Measurements from ENCODE around the gene KLK14.

Gene KLK14

DNA sequence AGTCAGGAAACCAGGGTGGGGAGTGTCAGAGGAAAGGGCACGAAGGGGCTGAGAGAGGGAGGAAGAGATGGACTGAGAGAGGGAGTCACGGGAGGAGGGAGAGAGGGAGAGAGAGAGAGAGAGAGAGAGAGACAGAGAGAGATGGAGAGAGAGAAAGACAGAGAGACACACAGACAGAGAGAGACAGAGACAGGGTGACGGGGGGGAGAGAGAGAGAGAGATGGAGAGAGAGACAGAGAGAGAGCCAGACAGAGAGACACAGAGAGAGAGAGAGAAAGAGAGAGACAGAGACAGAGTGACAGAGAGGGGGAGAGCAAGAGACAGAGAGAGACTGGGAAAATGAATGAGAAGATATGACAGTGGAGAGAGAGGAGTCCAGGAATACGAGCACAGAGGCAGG, 494 bp upstream of the KLK14 start:
- no peak for DNase-seq

DNA sequence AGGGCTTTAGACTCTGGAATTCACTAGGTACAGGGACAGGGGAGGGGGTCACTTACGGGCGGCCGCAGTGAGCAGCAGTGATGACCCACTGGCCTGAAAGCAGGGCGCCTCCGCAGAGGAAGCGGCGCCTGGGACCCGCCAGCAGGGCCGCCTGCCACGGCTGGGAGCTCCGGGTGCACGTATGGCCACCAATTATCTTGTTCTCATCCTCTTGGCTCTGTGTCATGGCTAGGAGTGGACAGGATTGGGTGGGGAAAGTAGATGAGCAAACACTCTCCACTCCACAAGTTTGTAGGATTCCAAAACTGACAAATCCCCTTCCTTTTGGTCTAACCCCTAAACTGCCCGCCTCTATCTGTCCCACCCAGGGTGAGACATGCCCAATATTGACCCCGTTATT, 1.2 kb downstream of the KLK14 start:
- no peak for DNase-seq

DNA sequence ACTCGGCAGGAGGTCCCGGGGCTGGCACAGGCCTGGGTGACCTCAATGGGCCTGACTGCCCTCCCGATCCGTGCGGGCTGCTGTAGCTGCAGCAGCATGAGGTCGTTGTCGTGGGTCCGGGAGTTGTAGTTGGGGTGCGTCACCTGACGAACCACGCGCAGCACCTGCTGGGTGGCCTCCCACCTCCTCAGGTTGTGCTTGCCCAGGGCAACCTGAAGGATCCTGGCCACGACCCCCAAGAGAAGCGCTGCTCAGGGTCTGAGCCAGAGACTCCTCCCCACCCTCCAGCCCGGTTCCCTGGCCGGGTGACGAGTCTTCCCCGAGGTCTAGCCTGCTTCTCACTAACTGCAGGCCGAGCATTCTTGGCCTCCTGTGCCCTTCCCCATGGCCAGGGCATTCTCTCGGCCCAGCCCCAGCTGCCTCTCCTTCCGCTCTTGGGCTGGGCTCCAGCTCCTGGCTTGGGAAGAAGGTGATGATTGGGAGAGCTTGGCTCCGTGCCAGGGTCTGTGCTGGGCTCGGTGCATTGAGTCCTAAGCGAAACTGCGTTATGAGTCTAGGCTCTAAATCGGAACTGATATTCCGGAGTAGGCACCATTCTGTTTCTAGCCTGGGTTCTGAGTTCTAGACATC, 3.1 kb downstream of the KLK14 start:
- no peak for DNase-seq

DNA sequence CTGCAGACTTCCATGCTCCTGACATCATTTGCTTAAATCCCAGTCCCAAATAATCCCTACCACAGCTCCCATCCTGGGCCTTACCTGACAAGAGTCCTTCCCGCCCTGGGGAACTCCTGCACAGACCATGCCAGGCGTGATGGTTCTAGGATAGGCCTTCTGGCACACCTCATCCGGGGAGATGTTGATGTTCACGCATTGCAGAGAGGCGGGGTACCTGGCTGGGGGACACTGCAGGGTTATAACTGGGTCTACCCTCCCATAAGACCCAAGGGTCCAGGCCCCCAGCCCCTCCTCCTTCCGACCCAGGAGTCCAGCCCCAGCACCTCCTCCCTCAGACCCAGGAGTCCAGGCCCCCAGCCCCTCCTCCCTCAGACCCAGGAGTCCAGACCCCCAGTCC, 4.0 kb downstream of the KLK14 start:
- no peak for DNase-seq

DNA sequence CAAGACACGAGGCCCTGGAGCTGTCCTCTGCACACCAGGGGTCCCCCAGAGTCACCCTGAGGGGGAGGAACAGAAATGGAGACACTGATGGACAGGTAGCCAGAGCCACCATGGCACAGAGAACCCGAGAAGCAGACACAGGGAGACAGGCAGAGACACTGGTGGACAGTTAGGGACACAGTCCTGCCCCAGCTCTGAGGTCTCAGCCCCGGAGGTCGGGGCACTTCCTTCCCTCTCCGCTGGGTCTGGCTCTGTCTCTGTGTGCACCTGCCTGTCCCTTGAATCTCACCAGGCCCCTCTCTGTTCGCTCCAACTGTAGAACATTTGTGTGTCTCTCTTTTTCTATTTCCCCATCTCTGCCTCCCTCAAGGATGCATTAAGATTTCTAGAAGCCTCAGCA, 4.6 kb downstream of the KLK14 start:
- no peak for DNase-seq

DNA sequence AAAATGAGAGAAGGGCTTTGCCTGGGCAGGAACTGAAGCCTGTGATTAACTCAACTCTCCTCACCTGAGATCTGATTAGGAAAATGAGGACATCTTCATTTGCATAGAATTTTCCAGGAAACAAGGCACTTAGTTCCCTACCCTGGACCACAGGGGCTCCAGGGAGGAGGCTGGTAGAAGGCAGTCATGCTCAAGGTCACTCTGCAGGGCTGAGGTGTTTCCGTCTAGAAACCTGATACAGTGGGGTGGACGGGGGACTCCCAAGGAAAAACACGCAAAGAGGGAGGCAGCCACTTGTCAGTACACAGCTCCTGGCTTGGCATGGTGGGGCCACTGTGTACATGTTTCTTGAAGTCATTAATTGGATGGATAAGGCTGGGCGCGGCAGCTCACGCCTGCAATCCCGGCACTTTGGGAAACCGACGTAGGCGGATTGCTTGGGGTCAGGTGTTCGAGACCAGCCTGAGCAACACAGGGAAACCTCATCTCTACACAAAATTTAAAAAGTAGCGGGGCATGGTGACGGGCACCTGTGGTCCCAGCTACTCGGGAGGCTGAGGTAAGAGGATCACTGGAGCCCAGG, 6.0 kb downstream of the KLK14 start:
- DNase-seq: no peak

DNA sequence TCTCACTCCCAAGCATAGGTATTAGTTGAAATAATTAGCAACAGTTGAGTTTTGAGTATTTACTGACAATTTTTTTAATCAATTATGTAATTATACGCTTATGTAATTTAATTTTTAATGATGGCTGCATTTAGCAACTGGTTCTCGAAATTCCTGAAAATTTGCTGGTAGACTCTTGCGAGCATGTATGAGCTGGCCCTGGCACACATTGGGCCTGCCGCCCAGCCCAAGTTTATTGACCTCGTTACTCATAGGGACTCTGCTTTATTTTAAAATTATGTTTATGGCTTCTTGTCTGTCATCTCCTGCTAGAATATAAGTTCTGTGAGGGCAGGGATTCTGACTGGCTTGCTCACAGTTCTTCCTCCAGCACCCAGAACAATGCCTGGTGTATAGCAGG, 6.7 kb downstream of the KLK14 start:
- no peak for DNase-seq

DNA sequence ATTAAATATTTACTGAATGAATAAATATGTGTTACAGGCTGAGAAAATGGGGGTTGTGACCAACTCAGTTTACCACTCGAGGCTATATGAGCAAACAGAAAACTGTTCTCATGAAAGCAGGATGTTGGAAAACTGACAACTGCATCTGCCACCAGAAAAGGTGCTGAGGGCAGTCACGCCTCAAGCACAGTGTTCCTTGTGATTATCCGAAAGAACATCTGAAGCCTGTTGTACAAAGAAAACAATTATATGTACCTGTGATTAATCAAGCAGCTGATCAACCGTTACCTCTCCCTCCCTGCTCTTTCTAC, 11.6 kb downstream of the KLK14 start:
- no peak for DNase-seq

DNA sequence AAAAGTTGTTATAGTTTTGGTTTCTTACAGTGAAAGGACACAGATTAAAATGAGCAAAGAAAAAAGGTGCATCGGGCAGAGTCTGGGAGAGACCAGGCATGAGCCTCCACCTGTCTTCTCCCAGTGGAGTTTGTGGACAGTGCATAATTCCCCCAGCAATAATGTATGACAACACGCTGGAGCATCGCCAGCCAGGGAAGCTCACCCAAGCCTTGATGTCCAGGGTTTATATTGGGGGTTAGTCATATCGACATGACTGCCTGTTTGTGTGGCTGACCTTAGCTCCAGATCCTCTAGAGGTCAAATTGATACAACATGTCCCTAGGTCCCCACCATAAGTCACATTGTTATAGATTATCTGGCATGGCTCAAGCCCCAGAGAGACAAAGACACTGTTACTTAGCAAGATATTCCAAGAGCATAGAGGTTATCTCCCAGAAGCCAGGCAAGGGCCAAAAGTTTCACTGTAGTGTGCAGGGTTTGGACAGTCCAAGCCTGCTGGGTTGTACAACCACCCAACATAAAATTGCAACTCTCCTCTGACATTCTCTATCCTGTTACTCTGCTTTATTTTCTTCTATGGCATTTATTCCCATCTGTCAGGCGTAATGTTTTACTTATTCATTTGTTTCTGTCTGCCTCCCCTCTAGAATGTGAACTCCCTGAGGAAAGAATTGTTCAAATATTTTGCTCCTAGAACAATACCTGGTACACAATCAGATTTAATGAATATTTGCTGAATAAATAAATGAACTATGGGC, 12.2 kb downstream of the KLK14 start:
- no peak for DNase-seq

DNA sequence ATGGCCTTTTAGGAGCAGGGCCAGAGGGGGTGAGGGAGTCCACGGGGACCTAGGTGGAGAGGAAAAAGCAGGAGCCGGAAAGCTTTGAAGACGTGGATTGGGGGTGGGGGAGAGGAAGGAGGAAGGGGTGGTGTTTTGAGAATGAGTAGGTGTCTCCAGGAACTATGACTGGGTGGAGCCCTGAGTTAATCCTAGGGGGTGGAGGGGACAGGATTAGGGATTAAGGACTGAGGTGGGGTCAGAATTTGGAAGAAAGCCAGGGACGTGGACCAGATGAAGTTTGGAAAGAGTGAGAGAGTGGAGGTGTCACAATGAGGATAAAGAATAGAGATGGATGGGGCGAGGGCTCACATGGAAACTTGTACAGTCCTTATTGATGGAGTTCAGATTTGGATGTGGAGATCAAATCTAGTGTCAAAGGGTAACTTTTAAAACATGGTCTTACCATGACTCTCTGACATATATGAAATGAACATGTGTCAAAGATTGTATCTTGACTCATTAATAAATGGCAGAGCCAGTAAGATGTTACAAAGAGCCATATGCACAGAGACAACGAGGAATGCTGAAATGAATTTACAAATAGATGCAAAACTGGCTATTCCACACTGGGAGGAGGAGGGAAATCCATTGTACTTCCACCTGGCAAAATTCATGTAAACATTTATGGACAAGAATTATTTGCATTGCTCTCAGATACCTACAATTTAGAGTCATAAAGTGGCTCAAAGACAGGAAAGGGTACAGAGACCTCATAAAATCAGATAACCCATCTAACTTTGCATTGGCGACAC, 16.1 kb downstream of the KLK14 start:
- DNase-seq: no peak

DNA sequence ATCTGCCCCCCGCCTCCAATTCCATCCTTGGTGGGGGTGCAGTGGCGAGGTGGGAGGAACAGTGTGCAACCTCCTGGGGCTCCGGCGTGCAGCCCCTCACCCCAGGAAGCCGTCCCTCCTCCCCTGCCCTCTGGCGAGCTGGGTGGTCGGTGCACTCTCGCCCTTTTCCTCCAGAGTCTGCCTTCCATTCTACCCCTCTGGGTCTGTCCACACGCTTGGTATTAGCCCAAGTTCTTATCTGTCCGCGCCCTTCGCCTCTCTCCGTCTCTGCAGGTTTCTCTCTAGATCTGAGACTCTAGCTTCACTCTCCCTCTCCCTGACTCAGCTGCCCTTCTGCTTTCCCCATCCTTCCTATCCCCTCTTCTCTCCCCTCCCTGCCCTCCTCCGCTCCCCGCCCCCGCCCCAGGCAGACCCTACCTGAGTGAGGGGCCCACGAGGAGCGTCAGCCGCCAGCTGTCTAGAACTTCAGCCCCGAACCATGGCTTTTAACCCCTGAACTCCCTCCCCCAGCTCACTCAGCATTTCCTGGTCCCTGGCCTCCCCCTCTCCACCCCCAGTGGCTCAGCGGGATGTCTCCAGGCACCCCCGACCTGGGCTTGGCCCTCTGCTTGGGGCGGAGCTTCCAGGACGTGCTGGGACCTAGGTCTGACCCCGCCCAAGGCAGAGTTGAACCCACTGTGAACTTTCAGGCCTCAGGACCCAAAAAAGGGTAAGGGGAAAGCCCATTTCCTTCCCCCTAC, 17.3 kb downstream of the KLK14 start:
- DNase-seq: no peak

DNA sequence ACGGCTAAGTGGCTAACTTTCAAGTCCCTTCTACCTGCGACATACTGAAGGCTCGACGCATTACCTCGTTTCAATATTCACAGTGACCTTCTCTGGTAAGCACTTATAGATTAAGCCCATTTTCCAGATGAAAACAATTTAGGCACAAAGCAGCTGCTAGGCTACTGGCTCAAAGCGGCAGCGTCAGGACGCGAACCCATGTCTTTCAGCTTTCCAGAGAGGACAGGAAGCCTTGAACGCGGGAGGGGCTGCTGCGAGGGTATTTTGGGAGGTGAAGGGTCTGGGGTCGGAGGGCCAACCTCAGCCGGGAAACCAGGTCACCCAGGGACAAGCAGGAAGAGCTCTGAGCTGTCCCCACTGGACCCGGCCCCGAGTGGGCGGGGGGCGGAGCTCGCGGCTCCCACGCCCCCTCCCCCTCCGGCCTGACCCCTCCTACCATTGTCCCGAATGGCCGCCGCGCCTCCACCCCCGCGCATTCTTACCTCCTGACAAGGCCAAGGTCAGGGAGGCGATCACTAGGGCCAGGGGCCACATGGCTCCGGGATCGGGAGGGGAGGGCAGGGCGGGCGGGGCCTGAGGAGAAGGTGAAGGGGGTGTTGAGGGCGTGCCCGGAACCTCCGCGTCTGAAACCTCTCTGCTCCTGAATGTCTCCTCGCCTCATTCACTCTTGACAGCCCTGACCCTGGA, 18.0 kb downstream of the KLK14 start, which contains the start of gene KLK13:
KLK13 (minus strand) TSS at position 559 of the 687 bp plus-strand sequence; CDS start at position 534, 25 bp downstream.
- no peak for DNase-seq

DNA sequence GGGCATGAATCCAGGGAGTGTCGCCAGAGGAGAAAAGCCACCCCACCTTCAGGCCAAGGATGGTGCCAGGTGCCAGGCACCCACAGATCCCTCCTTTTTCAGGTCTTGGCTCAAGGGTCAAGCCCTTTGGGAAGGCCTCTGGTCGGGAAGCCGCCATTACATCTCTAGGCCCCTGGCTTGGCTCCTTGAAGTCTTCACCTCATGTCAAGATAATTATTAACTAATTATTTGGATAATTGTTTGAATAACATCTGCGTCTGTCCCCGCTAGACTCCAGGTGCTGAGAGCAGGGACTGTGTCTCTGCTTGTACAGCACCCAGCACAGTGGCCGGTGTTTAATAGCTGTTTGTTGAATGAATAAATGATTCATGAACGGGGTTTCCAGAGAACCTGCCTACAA, 19.0 kb downstream of the KLK14 start:
- no peak for DNase-seq

DNA sequence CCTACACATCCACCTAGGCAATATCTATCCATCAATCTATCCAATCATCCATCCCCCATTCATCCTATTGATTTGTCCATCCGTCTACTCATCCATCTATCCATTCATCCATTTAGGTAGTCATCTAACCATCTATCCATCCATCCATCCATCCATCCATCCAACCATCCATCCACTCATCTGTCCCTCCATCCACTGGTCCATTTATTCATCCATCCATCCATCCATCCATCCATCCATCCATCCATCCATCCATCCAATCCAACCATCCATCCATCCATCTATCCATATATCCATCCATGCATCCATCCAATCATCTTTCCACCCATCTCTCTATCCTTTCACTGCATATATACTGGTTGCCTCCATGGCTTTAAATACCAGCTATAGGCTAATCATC, 21.7 kb downstream of the KLK14 start:
- DNase-seq: no peak

DNA sequence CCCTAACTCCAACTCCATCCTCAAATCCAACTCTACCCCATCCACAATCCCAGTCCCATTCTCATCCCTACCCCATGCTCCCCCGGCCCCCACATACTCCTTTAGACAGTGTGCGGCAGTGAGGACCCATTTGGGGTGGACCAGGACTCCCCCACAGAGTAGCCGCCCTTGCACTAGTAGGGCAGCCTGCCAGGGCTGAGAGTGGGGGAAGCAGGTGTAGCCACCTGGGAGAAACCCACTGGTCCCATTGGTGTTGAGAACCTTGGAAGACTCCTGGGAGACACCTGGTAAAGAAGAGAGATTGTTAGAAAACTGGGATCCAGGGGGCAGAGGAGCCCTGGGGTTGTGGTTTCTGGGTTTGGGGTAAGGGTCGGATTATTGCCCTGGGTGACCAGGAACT, 22.4 kb downstream of the KLK14 start:
- DNase-seq: no peak

DNA sequence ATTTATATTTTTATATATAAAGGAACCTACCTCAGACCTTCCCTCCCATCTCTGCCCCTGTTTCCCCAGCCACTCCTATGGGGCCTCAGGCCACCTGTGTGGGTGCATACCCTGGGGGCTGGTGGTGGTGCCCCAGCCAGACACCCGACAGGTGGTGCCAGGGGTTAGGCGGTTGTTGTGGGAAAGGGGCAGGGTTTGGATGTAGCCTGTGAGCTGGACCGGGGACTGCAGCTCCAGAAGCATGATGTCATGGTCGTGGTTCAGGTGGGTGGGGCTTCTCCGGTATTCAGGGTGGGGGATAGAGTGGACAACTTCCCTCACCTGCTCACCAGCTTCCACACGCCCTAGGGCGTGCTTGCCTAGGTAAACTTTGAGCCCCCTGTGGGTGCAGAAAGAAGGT, 23.0 kb downstream of the KLK14 start:
- no peak for DNase-seq

DNA sequence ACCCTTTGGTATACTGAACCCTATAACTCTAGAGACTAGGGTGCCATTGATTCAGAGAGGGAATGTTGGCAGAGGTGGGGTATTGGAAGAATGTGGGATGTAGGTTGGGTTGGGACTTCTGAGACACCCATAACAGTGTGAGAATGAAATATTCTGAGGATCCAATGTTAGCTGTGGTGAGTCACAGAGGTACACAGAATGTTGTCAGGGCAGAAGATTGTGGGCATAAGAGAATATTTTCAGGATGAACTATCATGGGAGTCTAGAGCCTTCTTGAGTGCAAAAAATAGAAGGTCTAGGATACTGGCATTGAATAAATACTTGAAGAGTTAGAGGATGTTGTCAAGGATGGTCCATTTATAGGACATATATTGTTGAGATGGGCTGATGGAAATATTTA, 26.8 kb downstream of the KLK14 start:
- DNase-seq: no peak

DNA sequence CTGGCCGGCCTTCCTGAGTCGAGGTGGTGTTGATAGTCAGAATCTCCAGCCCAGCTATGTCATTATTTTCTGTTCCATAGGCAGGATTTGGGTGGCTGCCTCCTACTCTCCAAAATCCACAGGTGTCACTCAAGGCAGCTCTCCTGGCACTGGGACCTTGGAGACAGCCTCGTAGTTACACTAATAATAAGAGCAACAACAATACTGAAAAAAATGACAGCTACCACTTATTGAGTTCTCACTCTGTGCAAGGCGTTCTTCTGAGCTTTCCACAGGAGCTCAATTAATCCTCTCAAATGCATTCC, 35.7 kb downstream of the KLK14 start:
- DNase-seq: no peak

DNA sequence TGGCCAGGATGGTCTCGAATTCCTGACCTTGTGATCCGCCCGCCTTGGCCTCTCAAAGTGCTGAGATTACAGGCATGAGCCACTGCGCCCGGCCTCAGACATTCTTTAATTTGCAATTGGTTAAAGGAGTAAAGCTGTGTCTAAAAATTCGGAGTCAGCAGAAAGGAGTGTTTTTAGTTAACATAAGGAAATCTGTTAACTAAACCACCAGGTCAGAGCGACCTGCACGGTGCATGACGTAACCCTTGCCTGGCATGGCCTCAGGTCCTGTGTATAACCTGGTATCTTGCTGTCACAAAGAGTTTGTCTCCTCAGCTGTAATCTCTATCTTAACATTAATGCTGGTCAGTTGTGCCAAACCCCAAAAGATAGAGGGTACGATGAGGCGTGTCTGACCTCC, 38.4 kb downstream of the KLK14 start:
- no peak for DNase-seq

DNA sequence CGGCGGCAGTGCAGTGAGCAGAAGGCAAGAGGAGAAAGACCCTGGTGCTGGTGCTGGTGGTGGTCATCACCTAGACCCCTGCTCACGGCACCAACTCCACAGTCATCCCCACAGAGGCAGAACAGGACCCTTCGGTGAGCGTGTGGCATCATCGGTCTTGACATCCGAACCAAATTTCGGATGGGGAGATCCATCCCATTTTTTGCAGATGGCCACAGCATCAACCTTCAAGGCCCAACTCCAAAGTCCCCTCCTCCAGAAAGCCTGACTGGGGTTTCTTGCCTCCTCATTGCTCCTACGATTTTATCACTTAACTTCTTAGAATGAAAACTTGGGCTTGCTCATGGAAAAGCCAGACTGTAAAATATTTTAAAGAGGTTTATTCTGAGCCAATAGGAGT, 39.2 kb downstream of the KLK14 start:
- no peak for DNase-seq

DNA sequence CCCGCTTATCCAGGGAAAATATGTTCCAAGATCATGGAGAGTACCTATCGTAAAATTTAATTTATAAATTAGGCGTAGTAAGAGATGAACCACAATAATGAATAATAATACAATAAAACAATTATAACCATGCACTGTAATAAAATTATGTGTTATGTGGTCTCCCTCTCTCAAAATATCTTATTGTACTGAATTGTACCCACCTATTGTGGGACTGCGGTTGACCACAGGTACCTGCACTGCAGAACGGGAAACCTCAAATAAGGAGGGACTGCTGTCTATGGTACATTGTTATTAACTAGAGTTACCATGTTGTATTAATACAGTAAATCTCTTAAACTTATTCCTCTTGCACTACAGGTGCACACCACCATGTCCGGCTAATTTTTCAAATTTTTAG, 42.5 kb downstream of the KLK14 start:
- no peak for DNase-seq

DNA sequence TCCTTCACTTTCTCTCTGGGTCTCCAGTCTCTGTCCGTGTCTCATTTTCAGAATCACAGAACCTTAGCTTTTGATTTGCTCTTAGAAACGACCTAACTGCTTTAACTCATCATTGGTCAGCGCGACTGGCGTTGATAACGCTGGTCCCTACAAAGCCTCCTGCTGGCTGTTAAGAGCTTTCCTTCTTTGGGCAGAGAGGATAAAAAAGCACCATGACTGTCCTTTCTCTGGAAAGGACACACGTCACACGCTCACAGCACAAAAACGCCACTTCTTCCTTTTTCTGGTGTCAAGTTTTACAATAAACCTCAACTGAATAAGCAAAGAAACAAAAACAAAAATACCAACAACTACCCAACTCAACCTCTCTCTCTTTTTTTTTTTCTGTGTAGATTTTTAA, 46.2 kb downstream of the KLK14 start:
- no peak for DNase-seq

DNA sequence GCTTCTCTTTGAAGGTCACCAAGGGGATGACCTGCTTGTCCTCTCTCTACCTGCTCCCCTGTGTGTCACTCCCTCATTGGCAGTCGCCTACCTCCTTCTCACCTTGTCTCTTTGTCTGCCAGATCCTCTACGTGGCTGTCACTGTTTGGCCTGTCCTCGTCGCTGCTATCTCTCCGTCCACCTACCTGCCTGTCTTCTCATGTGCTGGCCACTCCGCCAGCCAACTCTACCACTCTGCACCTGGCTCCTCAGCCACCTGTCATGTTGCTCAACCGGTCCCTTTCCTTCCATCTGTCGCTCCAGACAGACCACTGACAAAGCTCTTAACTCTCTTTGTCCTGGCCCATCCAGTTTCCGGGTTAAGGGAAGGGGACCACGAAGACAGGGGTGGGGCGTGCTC, 48.0 kb downstream of the KLK14 start, which contains the start of gene KLK12:
KLK12 (minus strand) TSS at position 299 of the 400 bp plus-strand sequence. CDS start 381 bp downstream, outside the sequence.
- no peak for DNase-seq

Data from OCI-M1 (cell line).